Smooth muscle cell (in vitro differentiated cells): ENCODE data around the gene HS3ST3B1. TPM values are rescaled to one million over a fixed set of nuclear protein-coding genes. Genes with fewer than 3 reads are reported as not detected.

Source experiments
- DNase-seq: peaks from one replicate; lab custom pipeline; 2025; ENCODE audit not compliant: unreplicated experiment; lab: John Stamatoyannopoulos, UW
- H2AFZ ChIP-seq: fragments of 200-600 bp; sonication (generic); 2 replicates; pipeline ENCODE4 v1.6.0; 2016; ENCODE audit warnings: antibody characterized with exemption, low read depth, mild to moderate bottlenecking
- H3F3A ChIP-seq: fragments of 200-600 bp; sonication (generic); 2 replicates; pipeline ENCODE4 v1.6.0; 2017; ENCODE audit warnings: antibody characterized with exemption, low read depth
- H3K27ac ChIP-seq: fragments of 200-600 bp; sonication (generic); 2 replicates; pipeline ENCODE4 v1.5.1; 2016; ENCODE audit warnings: low read depth, mild to moderate bottlenecking
- H3K27me3 ChIP-seq: fragments of 200-600 bp; sonication (generic); 2 replicates; pipeline ENCODE4 v1.6.1; 2016; ENCODE audit warnings: low read depth, mild to moderate bottlenecking
- H3K36me3 ChIP-seq: fragments of 200-600 bp; sonication (generic); 2 replicates; pipeline ENCODE4 v1.5.1; 2016; ENCODE audit warnings: low read depth
- H3K4me1 ChIP-seq: fragments of 200-600 bp; sonication (generic); 2 replicates; pipeline ENCODE4 v1.5.1; 2016; ENCODE audit warnings: low read depth
- H3K4me2 ChIP-seq: fragments of 200-600 bp; sonication (generic); 2 replicates; pipeline ENCODE4 v1.6.0; 2016; ENCODE audit warnings: mild to moderate bottlenecking
- H3K4me3 ChIP-seq: fragments of 200-600 bp; sonication (generic); 2 replicates; pipeline ENCODE4 v1.5.1; 2016; ENCODE audit warnings: mild to moderate bottlenecking
- H3K79me2 ChIP-seq: fragments of 200-600 bp; sonication (generic); 2 replicates; pipeline ENCODE4 v1.6.0; 2016; ENCODE audit warnings: low read depth, mild to moderate bottlenecking
- H3K9ac ChIP-seq: fragments of 200-600 bp; sonication (generic); 2 replicates; pipeline ENCODE4 v1.6.0; 2016; ENCODE audit warnings: low read depth
- H3K9me3 ChIP-seq: fragments of 200-600 bp; sonication (generic); replicated peaks from 2 replicates; pipeline ENCODE4 v1.5.1; 2016; ENCODE audit warnings: low read depth
- H4K20me1 ChIP-seq: fragments of 200-600 bp; sonication (generic); 2 replicates; pipeline ENCODE4 v1.6.0; 2016; ENCODE audit warnings: low read depth
- CTCF ChIP-seq: fragments of 200-600 bp; sonication (generic); IDR thresholded peaks from 2 replicates; pipeline ENCODE4 v1.5.1; 2017; ENCODE audit warnings: borderline replicate concordance, mild to moderate bottlenecking, antibody characterized with exemption; ENCODE audit not compliant: insufficient read depth, poor library complexity, severe bottlenecking
- WGBS: methylation state at CpG from one replicate; pipeline ENCODE4 v1.1.7; 2016; ENCODE audit warnings: low lambda C conversion rate; 5-methylcytosine and 5-hydroxymethylcytosine counted together
- polyA plus RNA-seq: library from polyadenylated mRNA; unstranded; fragments of >200 nt; fragmentation: Nextera tagmentation; extraction: Ambion mirVana; gene quantifications from 2 replicates; pipeline ENCODE4 v1.2.1, GENCODE V29; 2016
- total RNA-seq: library from RNA; depleted of rRNA; stranded (reverse); fragments of >200 nt; gene quantifications from 2 replicates; pipeline ENCODE4 v1.2.3, GENCODE V29; 2014

The HS3ST3B1 gene
- total and polyA plus RNA-seq, 2 experiments from 2014 or later, result 11.3 to 17.3 TPM

DNA sequence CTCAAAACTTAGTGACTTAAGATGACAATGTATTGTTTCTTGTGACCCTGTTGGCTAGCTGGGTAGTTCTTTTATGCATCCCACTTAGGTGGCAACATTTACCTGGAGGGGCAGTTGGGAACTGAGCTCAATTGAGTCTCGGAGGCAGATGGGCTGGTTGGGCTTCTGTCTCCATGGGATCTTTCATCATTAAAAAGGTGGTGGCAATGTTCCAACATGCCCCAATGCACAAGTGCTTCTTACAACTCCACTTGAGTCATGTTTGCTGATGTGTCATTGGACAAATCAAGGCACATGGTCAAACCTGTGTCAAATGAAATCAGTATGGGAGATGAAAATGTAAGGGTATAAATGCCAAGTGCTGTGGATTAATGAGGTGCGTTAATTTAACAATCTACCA lies 11.7 kb upstream of the HS3ST3B1 start:
- Histone ChIP-seq H3K79me2 (no peaks in the 10 kb centered on the region), H2AFZ (no peak overlapping the region)
- 94% methylated on average over 2 of the region's 2 CpGs for WGBS

GRCh38 chr17:14294876-14295275 lies 6.0 kb upstream of the HS3ST3B1 start:
- H4K20me1 ChIP-seq, result no peaks in the 10 kb centered on the region
- no peak for TF ChIP-seq CTCF
- no peak overlapping the region for H3K4me3 ChIP-seq
- no peak overlapping the region for H3K4me2 ChIP-seq
- H3K4me1 ChIP-seq, result peaks cover 19% of the 10 kb centered on the region
- H3K36me3 ChIP-seq, result no peaks in the 10 kb centered on the region
- no peak overlapping the region for H3K27ac ChIP-seq
- no peaks in the 10 kb centered on the region for H3F3A ChIP-seq
- no peaks in the 10 kb centered on the region for H3K9me3 ChIP-seq
- H2AFZ ChIP-seq, result no peak overlapping the region
- no peaks in the 10 kb centered on the region for H3K79me2 ChIP-seq
- WGBS, result 67% methylated on average over 20 of the region's 20 CpGs
- peaks cover 55% of the 10 kb centered on the region for H3K27me3 ChIP-seq
- H3K9ac ChIP-seq, result no peak overlapping the region
- no peak for DNase-seq

More for the DNA sequence above, 11.7 kb upstream of the HS3ST3B1 start:
- Histone ChIP-seq H3K4me1 (no peaks in the 10 kb centered on the region), H3K27ac (no peak overlapping the region), H3K4me2 (no peak overlapping the region), H3K9ac (no peak overlapping the region), H3K36me3 (no peaks in the 10 kb centered on the region), H3K4me3 (no peak overlapping the region), H3K27me3 (peaks cover 9% of the 10 kb centered on the region), H4K20me1 (no peaks in the 10 kb centered on the region), H3K9me3 (no peaks in the 10 kb centered on the region), H3F3A (no peaks in the 10 kb centered on the region)
- no peak for TF ChIP-seq CTCF
- no peak for DNase-seq

DNA sequence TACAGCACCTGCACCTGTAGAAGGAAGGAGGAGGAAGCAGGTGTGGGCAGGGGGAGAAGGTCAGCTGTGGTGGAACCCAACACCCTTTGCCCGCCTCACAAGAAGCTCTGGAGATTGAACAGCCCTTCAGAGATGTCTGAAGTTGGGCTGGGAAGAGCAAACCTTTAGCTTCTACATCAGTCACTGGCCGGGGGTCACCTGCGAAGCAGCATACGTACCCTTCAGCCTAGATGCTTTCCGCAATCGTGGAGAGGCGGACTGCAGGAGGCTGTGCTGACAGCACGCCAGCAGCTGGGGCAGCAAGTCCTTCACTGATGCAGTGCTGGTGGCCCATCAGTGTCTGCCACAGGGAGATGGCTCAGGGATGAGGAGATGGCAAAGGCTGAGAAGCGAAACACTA lies 5.2 kb upstream of the HS3ST3B1 start:
- Histone ChIP-seq H3K27ac (no peak overlapping the region), H3K4me3 (no peak overlapping the region), H3K9me3 (no peaks in the 10 kb centered on the region), H3K4me2 (no peak overlapping the region), H3K79me2 (no peaks in the 10 kb centered on the region), H4K20me1 (no peaks in the 10 kb centered on the region), H2AFZ (no peak overlapping the region), H3K4me1 (peaks cover 22% of the 10 kb centered on the region), H3K36me3 (no peaks in the 10 kb centered on the region), H3K27me3 (peaks cover 55% of the 10 kb centered on the region), H3F3A (no peaks in the 10 kb centered on the region), H3K9ac (no peak overlapping the region)
- no peak for TF ChIP-seq CTCF
- WGBS, result 98% methylated on average over 9 of the region's 9 CpGs
- no peak for DNase-seq

GRCh38 chr17:14296166-14296910 lies 4.5 kb upstream of the HS3ST3B1 start:
- no peaks in the 10 kb centered on the region for H3K36me3 ChIP-seq
- H3K79me2 ChIP-seq, result peaks cover 3% of the 10 kb centered on the region
- no peak overlapping the region for H2AFZ ChIP-seq
- H3K27ac ChIP-seq, result no peak overlapping the region
- peaks cover 22% of the 10 kb centered on the region for H3K4me1 ChIP-seq
- peaks cover 55% of the 10 kb centered on the region for H3K27me3 ChIP-seq
- H3K4me2 ChIP-seq, result no peak overlapping the region
- no peaks in the 10 kb centered on the region for H3K9me3 ChIP-seq
- no peak overlapping the region for H3K4me3 ChIP-seq
- no peaks in the 10 kb centered on the region for H3F3A ChIP-seq
- peaks cover 3% of the 10 kb centered on the region for H4K20me1 ChIP-seq
- H3K9ac ChIP-seq, result no peak overlapping the region
- TF ChIP-seq CTCF, result no peak
- no peak for DNase-seq
- WGBS, result 71% methylated on average over 12 of the region's 12 CpGs
